Activated T-helper 1 cell treated with anti-CD3 and anti-CD28 coated beads, Interleukin-12 subunit alpha, Interleukin-12 subunit beta, Interleukin-2, Interleukin-4 antibody, amounts not matched to agents 30 ng/mL and 10 ng/mL and 1 ng/mL, durations not matched to agents 14 hours and 24 hours and 36 hours (primary cell): ENCODE measurements around the gene EIPR1. TPM values are rescaled to one million over a fixed set of nuclear protein-coding genes. Genes with fewer than 3 reads are reported as not detected.

Experiments
- DNase-seq: peaks from one replicate; pipeline ENCODE4 v3.0.0; 2021; ENCODE audit warnings: low spot score
- H3K27ac Mint-ChIP-seq: one replicate; pipeline ENCODE4 v1.8.0; 2021; ENCODE audit warnings: mild to moderate bottlenecking, mixed read lengths
- H3K27me3 Mint-ChIP-seq: one replicate; pipeline ENCODE4 v1.8.0; 2022; ENCODE audit warnings: mild to moderate bottlenecking, moderate library complexity, mixed read lengths; ENCODE audit not compliant: insufficient read depth
- H3K36me3 Mint-ChIP-seq: one replicate; pipeline ENCODE4 v1.8.0; 2021; ENCODE audit warnings: low read depth, mixed read lengths
- H3K4me1 Mint-ChIP-seq: one replicate; pipeline ENCODE4 v1.8.0; 2021; ENCODE audit warnings: low read depth, mixed read lengths
- H3K4me3 Mint-ChIP-seq: one replicate; pipeline ENCODE4 v1.8.0; 2021; ENCODE audit warnings: mild to moderate bottlenecking, moderate library complexity, mixed read lengths
- H3K9me3 Mint-ChIP-seq: one replicate; pipeline ENCODE4 v1.8.0; 2021; ENCODE audit warnings: mixed read lengths
- intact Hi-C: fragments of 100-400 bp; cut with micrococcal nuclease; formaldehyde crosslinking; loops from one replicate; pipeline ENCODE4 v1.15.1; 2024
- total RNA-seq: library from RNA; stranded (reverse); gene quantifications from 2 replicates; pipeline ENCODE4 v1.2.3, GENCODE V29; 2022

The EIPR1 gene
- total RNA-seq: 50.7 and 53.8 TPM in 2 replicates

- Mint-ChIP-seq H3K4me3 (peak within 1 kb of the TSS; percentile 99), H3K9me3 (no peaks in the 10 kb centered on the region), H3K36me3 (peaks cover 16% of the 10 kb centered on the region), H3K4me1 (peaks cover 38% of the 10 kb centered on the region), H3K27ac (peak within 1 kb of the TSS; percentile 98), H3K27me3 (no peaks in the 10 kb centered on the region)
- intact Hi-C loops: loop anchor here (1.0 to 5.0 kb wide), 7 partner anchors 18 to 273 kb away; partner anchors contain the start of genes ADI1, RNASEH1 and RPS7
- DNase-seq: peak; percentile 97
Measured at GRCh38 chr2:3377612-3378432, at the start of gene EIPR1. TSS of gene EIPR1 (minus strand) at chr2:3377818. CDS start at chr2:3377689, 129 bp downstream.

GRCh38 chr2:3427272-3427671 lies 49.7 kb upstream of the EIPR1 start:
- Mint-ChIP-seq H3K27me3 (no peaks in the 10 kb centered on the region), H3K36me3 (peaks cover 35% of the 10 kb centered on the region), H3K4me3 (no peak overlapping the region), H3K27ac (no peak overlapping the region), H3K9me3 (no peaks in the 10 kb centered on the region), H3K4me1 (no peaks in the 10 kb centered on the region)
- intact Hi-C loops: no loop called here
- no peak for DNase-seq

- H3K4me3 Mint-ChIP-seq: no peak overlapping the region
- intact Hi-C loops: no loop called here
- H3K4me1 Mint-ChIP-seq: no peaks in the 10 kb centered on the region
- no peak for DNase-seq
- H3K9me3 Mint-ChIP-seq: no peaks in the 10 kb centered on the region
- no peaks in the 10 kb centered on the region for H3K27me3 Mint-ChIP-seq
- no peak overlapping the region for H3K27ac Mint-ChIP-seq
- peaks cover 32% of the 10 kb centered on the region for H3K36me3 Mint-ChIP-seq
Measured at GRCh38 chr2:3426615-3427014, 49.0 kb upstream of the EIPR1 start.

- Mint-ChIP-seq H3K9me3 (no peaks in the 10 kb centered on the region), H3K27ac (no peak overlapping the region), H3K36me3 (peaks cover 31% of the 10 kb centered on the region), H3K4me3 (no peak overlapping the region), H3K27me3 (no peaks in the 10 kb centered on the region), H3K4me1 (no peaks in the 10 kb centered on the region)
- intact Hi-C loops: loop anchor here (1.0 kb wide), 1 partner anchor 227 kb away; no protein-coding TSS in a partner anchor
- DNase-seq: no peak
Measured at GRCh38 chr2:3424171-3424795, 46.7 kb upstream of the EIPR1 start.

GRCh38 chr2:3423492-3424170 lies 46.0 kb upstream of the EIPR1 start:
- peaks cover 25% of the 10 kb centered on the region for H3K36me3 Mint-ChIP-seq
- intact Hi-C loops: loop anchor here (1.0 kb wide), 1 partner anchor 228 kb away; no protein-coding TSS in a partner anchor
- no peaks in the 10 kb centered on the region for H3K27me3 Mint-ChIP-seq
- no peaks in the 10 kb centered on the region for H3K4me1 Mint-ChIP-seq
- peak; percentile 54 for DNase-seq
- no peaks in the 10 kb centered on the region for H3K9me3 Mint-ChIP-seq
- peak overlapping the region; percentile 25 for H3K27ac Mint-ChIP-seq
- H3K4me3 Mint-ChIP-seq: no peak overlapping the region

- peaks cover 22% of the 10 kb centered on the region for H3K36me3 Mint-ChIP-seq
- H3K9me3 Mint-ChIP-seq: no peaks in the 10 kb centered on the region
- H3K27me3 Mint-ChIP-seq: no peaks in the 10 kb centered on the region
- no peak for DNase-seq
- intact Hi-C loops: no loop called here
- no peak overlapping the region for H3K4me3 Mint-ChIP-seq
- no peaks in the 10 kb centered on the region for H3K4me1 Mint-ChIP-seq
- no peak overlapping the region for H3K27ac Mint-ChIP-seq
Measured at GRCh38 chr2:3422161-3422779, 44.7 kb upstream of the EIPR1 start.

GRCh38 chr2:3421580-3421979 lies 44.0 kb upstream of the EIPR1 start:
- Mint-ChIP-seq H3K9me3 (no peaks in the 10 kb centered on the region), H3K27ac (no peak overlapping the region), H3K4me1 (no peaks in the 10 kb centered on the region), H3K36me3 (peaks cover 24% of the 10 kb centered on the region), H3K4me3 (no peak overlapping the region), H3K27me3 (no peaks in the 10 kb centered on the region)
- no peak for DNase-seq
- intact Hi-C loops: no loop called here

- DNase-seq: no peak
- intact Hi-C loops: no loop called here
- H3K27ac Mint-ChIP-seq: no peak overlapping the region
- H3K27me3 Mint-ChIP-seq: no peaks in the 10 kb centered on the region
- H3K4me1 Mint-ChIP-seq: no peaks in the 10 kb centered on the region
- H3K4me3 Mint-ChIP-seq: no peak overlapping the region
- H3K9me3 Mint-ChIP-seq: no peaks in the 10 kb centered on the region
- peaks cover 24% of the 10 kb centered on the region for H3K36me3 Mint-ChIP-seq
Measured at GRCh38 chr2:3420769-3421397, 43.3 kb upstream of the EIPR1 start.

GRCh38 chr2:3420076-3420768 lies 42.6 kb upstream of the EIPR1 start:
- H3K27ac Mint-ChIP-seq: no peak overlapping the region

GRCh38 chr2:3418766-3419404 lies 41.3 kb upstream of the EIPR1 start:
- no peak for DNase-seq
- Mint-ChIP-seq H3K27ac (no peak overlapping the region), H3K9me3 (no peaks in the 10 kb centered on the region), H3K27me3 (no peaks in the 10 kb centered on the region), H3K4me1 (no peaks in the 10 kb centered on the region), H3K4me3 (no peak overlapping the region), H3K36me3 (peaks cover 15% of the 10 kb centered on the region)
- intact Hi-C loops: no loop called here

More at GRCh38 chr2:3420076-3420768, 42.6 kb upstream of the EIPR1 start:
- H3K36me3 Mint-ChIP-seq: peaks cover 21% of the 10 kb centered on the region
- H3K4me1 Mint-ChIP-seq: no peaks in the 10 kb centered on the region
- intact Hi-C loops: no loop called here
- H3K27me3 Mint-ChIP-seq: no peaks in the 10 kb centered on the region
- DNase-seq: no peak
- H3K4me3 Mint-ChIP-seq: no peak overlapping the region
- no peaks in the 10 kb centered on the region for H3K9me3 Mint-ChIP-seq

- Mint-ChIP-seq H3K4me3 (no peak overlapping the region), H3K36me3 (peaks cover 11% of the 10 kb centered on the region), H3K9me3 (no peaks in the 10 kb centered on the region), H3K27ac (no peak overlapping the region), H3K27me3 (no peaks in the 10 kb centered on the region), H3K4me1 (no peaks in the 10 kb centered on the region)
- intact Hi-C loops: no loop called here
- DNase-seq: no peak
Measured at GRCh38 chr2:3414133-3414860, 36.7 kb upstream of the EIPR1 start.
